ENCODE measurements around the gene ARHGEF4. TPM values are rescaled to one million over a fixed set of nuclear protein-coding genes. Genes with fewer than 3 reads are reported as not detected.

The ARHGEF4 gene
- total RNA-seq, 1 experiment from 2014 or later: 0.80 TPM

- DNase-seq (ENCODE audit: low read depth, low spot score): no peak
- ChIA-PET POLR2A (no interaction called here), CTCF (interaction anchor here (0.9 kb wide), 1 partner anchor 36 kb away, joined by 3 read pairs; no protein-coding TSS in a partner anchor)
- in situ Hi-C loops (cut with HindIII; ENCODE audit: low pct_unique_long_range_greater_than_20kb, low sequenced_read_pairs) (no loop called here), intact Hi-C loops (cut with micrococcal nuclease; ENCODE audit: unreplicated experiment) (no loop called here)
- Histone ChIP-seq H3K27me3 (ENCODE audit: control insufficient read depth, insufficient read depth, low read length) (peaks cover 2% of the 10 kb centered on the region; the same call in 1 of the 2 replicates), H3K36me3 (ENCODE audit: control insufficient read depth, insufficient read depth, low read length) (no peaks in the 10 kb centered on the region), H3K4me3 (ENCODE audit: low read depth in 2 of 2, low read length in 2 of 2) (no peak overlapping the region), H3K9me3 (ENCODE audit: control insufficient read depth, insufficient read depth, low read depth, low read length) (no peaks in the 10 kb centered on the region), H3K4me1 (ENCODE audit: control insufficient read depth, insufficient read depth, low read length) (no peaks in the 10 kb centered on the region), H3K27ac (ENCODE audit: low read length) (no peak overlapping the region)
- no TSS peak for BruUV-seq (replicated peaks)
- no peak; the same call in 1 of the 2 replicates for ATAC-seq
- TF ChIP-seq TCF7L2 (IDR thresholded peaks at IDR 0.05; ENCODE audit: low read depth, low read length) (no peak), POLR2AphosphoS5 (IDR thresholded peaks at IDR 0.05; ENCODE audit: low read depth, low read length) (no peak), CTCF (IDR thresholded peaks at IDR 0.05) (no peak), REST (IDR thresholded peaks at IDR 0.05; ENCODE audit: insufficient read depth in 1 of 2, low read depth in 2 of 2, low read length in 1 of 2) (no peak), SIN3A (IDR thresholded peaks at IDR 0.05; ENCODE audit: borderline replicate concordance, insufficient read depth, low read depth, low read length) (no peak)
Observed at GRCh38 chr2:130884503-130884902, 47.8 kb downstream of the ARHGEF4 start.

- ChIA-PET CTCF (no interaction called here), POLR2A (no interaction called here)
- intact Hi-C loops (cut with micrococcal nuclease; ENCODE audit: unreplicated experiment): no loop called here
Observed at GRCh38 chr2:130887643-130888042, 50.9 kb downstream of the ARHGEF4 start.

More at GRCh38 chr2:130887643-130888042, 50.9 kb downstream of the ARHGEF4 start:
- Histone ChIP-seq H3K27ac (ENCODE audit: low read length) (no peak overlapping the region), H3K36me3 (ENCODE audit: control insufficient read depth, insufficient read depth, low read length) (no peaks in the 10 kb centered on the region), H3K4me3 (ENCODE audit: low read depth in 2 of 2, low read length in 2 of 2) (no peak overlapping the region), H3K9me3 (ENCODE audit: control insufficient read depth, insufficient read depth, low read depth, low read length) (no peaks in the 10 kb centered on the region), H3K27me3 (ENCODE audit: control insufficient read depth, insufficient read depth, low read length) (peaks cover 5% of the 10 kb centered on the region), H3K4me1 (ENCODE audit: control insufficient read depth, insufficient read depth, low read length) (no peaks in the 10 kb centered on the region)
- ATAC-seq (no peak), DNase-seq (ENCODE audit: low read depth, low spot score) (no peak)
- no peak for TF ChIP-seq POLR2AphosphoS5 (IDR thresholded peaks at IDR 0.05; ENCODE audit: low read depth, low read length)
- TF ChIP-seq TCF7L2 (IDR thresholded peaks at IDR 0.05; ENCODE audit: low read depth, low read length): no peak
- TF ChIP-seq CTCF (IDR thresholded peaks at IDR 0.05): no peak
- no peak for TF ChIP-seq REST (IDR thresholded peaks at IDR 0.05; ENCODE audit: insufficient read depth in 1 of 2, low read depth in 2 of 2, low read length in 1 of 2)
- no peak for TF ChIP-seq SIN3A (IDR thresholded peaks at IDR 0.05; ENCODE audit: borderline replicate concordance, insufficient read depth, low read depth, low read length)
- no TSS peak for BruUV-seq (replicated peaks)
- in situ Hi-C loops (cut with HindIII; ENCODE audit: low pct_unique_long_range_greater_than_20kb, low sequenced_read_pairs): no loop called here
